Prostate gland (tissue), 2 donors: ENCODE measurements around the gene FRMD4B.

ENCODE experiments used
- CTCF ChIP-seq, 4 experiments: fragments of 200-600 bp in 2 of 4; fragments of 450-650 bp in 2 of 4; sonication (generic) in 2 of 4; IDR thresholded peaks; 1 replicate in 3 of 4; 2 replicates in 1 of 4; pipeline ENCODE4 v1.5.1; 2016 to 2019; ENCODE audit warnings: antibody characterized with exemption in 4 of 4, mild to moderate bottlenecking in 2 of 4, moderate library complexity in 2 of 4
- POLR2A ChIP-seq: fragments of 450-650 bp; IDR thresholded peaks from one replicate; pipeline ENCODE4 v1.6.1; 2016; ENCODE audit warnings: antibody characterized with exemption, mild to moderate bottlenecking

DNA sequence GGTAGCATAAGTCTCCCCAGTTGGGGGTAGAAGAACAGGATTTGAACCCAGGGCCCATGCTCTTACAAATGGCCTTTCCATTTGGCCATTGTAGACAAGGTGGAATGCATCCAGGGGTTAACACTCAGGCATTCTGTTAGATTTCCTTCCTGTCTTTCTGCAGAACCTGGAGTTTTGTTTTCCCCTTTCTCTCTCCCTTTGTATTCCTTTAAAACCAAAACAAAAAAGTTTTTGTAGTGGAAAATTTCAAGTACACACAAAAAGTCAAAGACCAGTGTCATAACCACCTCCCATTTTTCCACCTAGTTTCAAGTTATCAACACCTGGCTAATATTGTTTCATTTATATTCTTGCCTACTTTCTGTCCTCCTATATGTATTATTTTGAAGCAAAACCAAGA lies 26.0 kb downstream of the FRMD4B start:
- TF ChIP-seq CTCF (IDR thresholded peaks at IDR 0.05) = no peak
- TF ChIP-seq POLR2A = no peak
